ENCODE data around the gene LIMCH1.

The LIMCH1 gene

GRCh38 chr4:41609851-41610250, 71.9 kb downstream of the LIMCH1 start:
- H3K27me3 Mint-ChIP-seq (ENCODE audit: low read depth, poor library complexity), result peaks cover 3% of the 10 kb centered on the region

GRCh38 chr4:41610474-41610873, 72.5 kb downstream of the LIMCH1 start:
- H3K4me3 Mint-ChIP-seq, result no peak overlapping the region
- TF ChIP-seq CTCF (IDR thresholded peaks at IDR 0.05), result no peak
- H3K4me1 Mint-ChIP-seq, result peaks cover 49% of the 10 kb centered on the region
- H3K36me3 Mint-ChIP-seq (ENCODE audit: low read depth), result no peaks in the 10 kb centered on the region
- H3K27ac Mint-ChIP-seq, result no peak overlapping the region
- H3K27me3 Mint-ChIP-seq (ENCODE audit: low read depth, poor library complexity), result peaks cover 3% of the 10 kb centered on the region
- no peak for DNase-seq
- H3K9me3 Mint-ChIP-seq, result no peaks in the 10 kb centered on the region

More at GRCh38 chr4:41609851-41610250, 71.9 kb downstream of the LIMCH1 start:
- Mint-ChIP-seq H3K4me1 (peaks cover 52% of the 10 kb centered on the region), H3K4me3 (no peak overlapping the region), H3K27ac (no peak overlapping the region), H3K9me3 (no peaks in the 10 kb centered on the region), H3K36me3 (ENCODE audit: low read depth) (no peaks in the 10 kb centered on the region)
- TF ChIP-seq CTCF (IDR thresholded peaks at IDR 0.05), result no peak
- no peak for DNase-seq

- Mint-ChIP-seq H3K4me3 (no peak overlapping the region), H3K27me3 (ENCODE audit: low read depth, poor library complexity) (peaks cover 3% of the 10 kb centered on the region), H3K9me3 (no peaks in the 10 kb centered on the region), H3K4me1 (peaks cover 44% of the 10 kb centered on the region), H3K36me3 (ENCODE audit: low read depth) (peaks cover 5% of the 10 kb centered on the region), H3K27ac (no peak overlapping the region)
- DNase-seq, result no peak
- no peak for TF ChIP-seq CTCF (IDR thresholded peaks at IDR 0.05)
Observed at GRCh38 chr4:41611124-41611838, 73.3 kb downstream of the LIMCH1 start.

- peaks cover 5% of the 10 kb centered on the region for H3K36me3 Mint-ChIP-seq (ENCODE audit: low read depth)
- H3K4me1 Mint-ChIP-seq, result peaks cover 44% of the 10 kb centered on the region
- no peaks in the 10 kb centered on the region for H3K9me3 Mint-ChIP-seq
- peak overlapping the region; percentile 14 for H3K27ac Mint-ChIP-seq
- peaks cover 6% of the 10 kb centered on the region for H3K27me3 Mint-ChIP-seq (ENCODE audit: low read depth, poor library complexity)
- no peak for TF ChIP-seq CTCF (IDR thresholded peaks at IDR 0.05)
- peak; percentile 38 for DNase-seq
- peak overlapping the region; percentile 78 for H3K4me3 Mint-ChIP-seq
Observed at GRCh38 chr4:41611881-41612871, 74.2 kb downstream of the LIMCH1 start.

- H3K27me3 Mint-ChIP-seq (ENCODE audit: low read depth, poor library complexity), result peaks cover 7% of the 10 kb centered on the region
- H3K36me3 Mint-ChIP-seq (ENCODE audit: low read depth), result peaks cover 5% of the 10 kb centered on the region
- no peak for TF ChIP-seq CTCF (IDR thresholded peaks at IDR 0.05)
- H3K27ac Mint-ChIP-seq, result peak overlapping the region; percentile 87
- peaks cover 44% of the 10 kb centered on the region for H3K4me1 Mint-ChIP-seq
- peak overlapping the region; percentile 78 for H3K4me3 Mint-ChIP-seq
- no peaks in the 10 kb centered on the region for H3K9me3 Mint-ChIP-seq
- peak; percentile 26 for DNase-seq
Observed at GRCh38 chr4:41613386-41613785, 75.4 kb downstream of the LIMCH1 start.
